Thoracic aorta (tissue), 2 donors: ENCODE results near the gene GNG8. TPM values are rescaled to one million over a fixed set of nuclear protein-coding genes. Genes with fewer than 3 reads are reported as not detected.

ENCODE experiments used
- ATAC-seq: fragments of 150-250 bp; one replicate; pipeline ENCODE4 v1.8.0; 2017; ENCODE audit warnings: low read depth; ENCODE audit not compliant: insufficient number of reproducible peaks, low FRiP score
- DNase-seq: peaks from one replicate; pipeline ENCODE4 v3.0.0-alpha.2; 2020; ENCODE audit warnings: low spot score
- H3K27ac ChIP-seq, 2 donors: fragments of 200-600 bp; sonication (generic); 1 replicate in 1 of 2; 2 replicates in 1 of 2; pipeline ENCODE4 v1.5.1; 2016; ENCODE audit warnings: mild to moderate bottlenecking in 2 of 2, moderate library complexity in 2 of 2
- H3K27me3 ChIP-seq: fragments of 200-600 bp; sonication (generic); replicated peaks from 2 replicates; pipeline ENCODE4 v1.6.0; 2016; ENCODE audit warnings: mild to moderate bottlenecking; ENCODE audit not compliant: insufficient read depth
- H3K36me3 ChIP-seq: fragments of 200-600 bp; sonication (generic); one replicate; pipeline ENCODE4 v1.5.1; 2016
- H3K4me1 ChIP-seq, 2 donors: fragments of 200-600 bp; sonication (generic); 1 replicate in 1 of 2; 2 replicates in 1 of 2; pipeline versions ENCODE4 v1.5.1 to v1.6.0; 2016; ENCODE audit warnings: low read depth in 2 of 2, mild to moderate bottlenecking in 1 of 2; ENCODE audit not compliant: control insufficient read depth in 1 of 2
- H3K4me3 ChIP-seq: fragments of 200-600 bp; sonication (generic); 2 replicates; pipeline ENCODE4 v1.5.1; 2016; ENCODE audit warnings: mild to moderate bottlenecking
- H3K9me3 ChIP-seq: fragments of 200-600 bp; sonication (generic); 2 replicates; pipeline ENCODE4 v1.5.1; 2016
- total RNA-seq, 2 donors: library from RNA; depleted of rRNA; stranded (reverse); fragments of >200 nt; gene quantifications; one replicate each; pipeline versions ENCODE4 v1.1.0 to v1.2.3, GENCODE V29; 2016
- TF ChIP-seq, protein P1 (sequence below): fragments of 200-600 bp; sonication (generic); IDR thresholded peaks from one replicate; pipeline ENCODE4 v1.5.1; 2019; ENCODE audit warnings: antibody characterized with exemption

Gene GNG8
- total RNA-seq, 2 donors from 2014 or later: not detected

GRCh38 chr19:46639358-46640182, 3.6 kb upstream of the GNG8 start:
- H3K36me3 ChIP-seq: no peaks in the 10 kb centered on the region
- no peaks in the 10 kb centered on the region for H3K27me3 ChIP-seq
- DNase-seq (no peak), ATAC-seq (peak; percentile 5)
- peaks cover 9 to 63% of the 10 kb centered on the region in 2 donors for H3K4me1 ChIP-seq
- TF ChIP-seq, protein P1, sequence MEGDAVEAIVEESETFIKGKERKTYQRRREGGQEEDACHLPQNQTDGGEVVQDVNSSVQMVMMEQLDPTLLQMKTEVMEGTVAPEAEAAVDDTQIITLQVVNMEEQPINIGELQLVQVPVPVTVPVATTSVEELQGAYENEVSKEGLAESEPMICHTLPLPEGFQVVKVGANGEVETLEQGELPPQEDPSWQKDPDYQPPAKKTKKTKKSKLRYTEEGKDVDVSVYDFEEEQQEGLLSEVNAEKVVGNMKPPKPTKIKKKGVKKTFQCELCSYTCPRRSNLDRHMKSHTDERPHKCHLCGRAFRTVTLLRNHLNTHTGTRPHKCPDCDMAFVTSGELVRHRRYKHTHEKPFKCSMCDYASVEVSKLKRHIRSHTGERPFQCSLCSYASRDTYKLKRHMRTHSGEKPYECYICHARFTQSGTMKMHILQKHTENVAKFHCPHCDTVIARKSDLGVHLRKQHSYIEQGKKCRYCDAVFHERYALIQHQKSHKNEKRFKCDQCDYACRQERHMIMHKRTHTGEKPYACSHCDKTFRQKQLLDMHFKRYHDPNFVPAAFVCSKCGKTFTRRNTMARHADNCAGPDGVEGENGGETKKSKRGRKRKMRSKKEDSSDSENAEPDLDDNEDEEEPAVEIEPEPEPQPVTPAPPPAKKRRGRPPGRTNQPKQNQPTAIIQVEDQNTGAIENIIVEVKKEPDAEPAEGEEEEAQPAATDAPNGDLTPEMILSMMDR: no peak
- peak overlapping the region; percentile 88 to 90 for H3K27ac ChIP-seq
- H3K9me3 ChIP-seq: no peaks in the 10 kb centered on the region
- peak overlapping the region; percentile 78 for H3K4me3 ChIP-seq

GRCh38 chr19:46637224-46637623, 1.2 kb upstream of the GNG8 start:
- ATAC-seq (no peak), DNase-seq (no peak)
- TF ChIP-seq, protein P1: no peak
- Histone ChIP-seq H3K4me1 (peaks cover 13 to 45% of the 10 kb centered on the region in 2 donors), H3K4me3 (no peak overlapping the region), H3K27ac (no peak overlapping the region), H3K9me3 (no peaks in the 10 kb centered on the region), H3K36me3 (no peaks in the 10 kb centered on the region), H3K27me3 (no peaks in the 10 kb centered on the region)

DNA sequence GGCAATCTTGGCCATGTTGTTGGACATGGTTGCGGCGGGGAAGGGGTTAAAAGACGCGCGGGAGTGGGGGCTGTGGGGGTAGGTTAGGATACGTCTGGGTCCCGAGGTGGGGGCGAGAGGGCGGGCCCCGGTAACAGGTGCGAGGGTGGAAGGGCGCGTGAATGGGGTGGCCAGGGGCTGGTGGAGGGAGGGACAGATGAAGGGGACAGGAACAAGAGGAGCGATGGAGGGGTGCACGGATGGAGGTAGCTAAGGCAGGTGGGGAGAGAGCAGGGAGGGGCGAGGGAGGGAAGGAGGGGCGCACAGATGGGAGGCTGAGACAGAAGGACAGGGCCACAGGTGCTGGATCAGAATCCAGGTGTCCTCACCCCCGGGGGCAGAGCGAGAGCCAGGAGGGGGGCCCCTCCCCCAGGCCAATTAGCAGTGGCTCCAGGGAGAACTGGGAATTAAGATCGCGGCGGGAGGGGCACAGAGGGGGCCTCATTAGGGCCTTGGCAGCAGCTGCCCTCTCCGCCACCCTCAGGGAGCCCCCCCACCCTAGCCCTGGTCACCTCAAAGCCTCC, 1.3 kb downstream of the GNG8 start:
- peak overlapping the region; percentile 71 for H3K4me3 ChIP-seq
- no peaks in the 10 kb centered on the region for H3K36me3 ChIP-seq
- TF ChIP-seq, protein P1: no peak
- peaks cover 15 to 46% of the 10 kb centered on the region in 2 donors for H3K4me1 ChIP-seq
- no peak overlapping the region for H3K27ac ChIP-seq
- no peak for DNase-seq
- ATAC-seq: no peak
- no peaks in the 10 kb centered on the region for H3K9me3 ChIP-seq
- no peaks in the 10 kb centered on the region for H3K27me3 ChIP-seq

- Histone ChIP-seq H3K27ac (peak overlapping the region in 1 of 2 donors; percentile 45), H3K27me3 (no peaks in the 10 kb centered on the region), H3K4me3 (peak overlapping the region; percentile 71), H3K4me1 (peaks cover 15 to 46% of the 10 kb centered on the region in 2 donors), H3K9me3 (no peaks in the 10 kb centered on the region), H3K36me3 (no peaks in the 10 kb centered on the region)
- DNase-seq: peak; percentile 57
- TF ChIP-seq, protein P1: no peak
- peak; percentile 29 for ATAC-seq
Measured at GRCh38 chr19:46634045-46634655, 1.9 kb downstream of the GNG8 start.

GRCh38 chr19:46633130-46633529, 2.9 kb downstream of the GNG8 start:
- Histone ChIP-seq H3K9me3 (no peaks in the 10 kb centered on the region), H3K36me3 (no peaks in the 10 kb centered on the region), H3K4me3 (no peak overlapping the region), H3K27me3 (no peaks in the 10 kb centered on the region), H3K4me1 (peaks cover 15 to 40% of the 10 kb centered on the region in 2 donors), H3K27ac (no peak overlapping the region)
- DNase-seq (no peak), ATAC-seq (no peak)
- TF ChIP-seq, protein P1: no peak
